Stimulated activated CD4-positive, alpha-beta T cell treated with anti-CD3 and anti-CD28 coated beads, Interleukin-12 subunit alpha, Interleukin-12 subunit beta, amount 100 ng/mL, for 4 hours (primary cell): ENCODE measurements around the gene MATN1.

Source experiments
- DNase-seq: peaks from one replicate; pipeline ENCODE4 v3.0.0-alpha.2; 2020

Gene MATN1

GRCh38 chr1:30678209-30678608 is 45.2 kb downstream of the MATN1 start:
- no peak for DNase-seq

DNA sequence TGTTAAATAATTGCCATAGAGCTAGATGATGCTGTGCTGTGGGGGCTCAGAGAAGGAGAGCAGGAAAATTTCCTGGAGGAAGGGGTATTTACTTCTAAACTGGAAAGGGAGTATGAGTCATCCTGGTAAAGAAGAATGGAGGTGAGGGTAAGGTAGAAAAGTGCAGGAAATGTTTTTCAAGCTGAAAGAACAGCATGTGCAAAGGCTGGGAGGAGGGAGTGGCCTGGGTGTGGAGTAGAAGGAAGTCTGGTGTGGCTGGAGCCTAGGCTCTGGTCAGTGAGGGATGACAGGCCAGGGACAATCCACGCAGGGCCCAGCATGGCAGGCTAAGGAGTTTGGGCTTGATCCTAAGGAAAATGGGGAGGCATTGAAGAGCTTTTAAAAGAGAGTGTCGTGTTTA is 45.9 kb downstream of the MATN1 start:
- DNase-seq: no peak

- no peak for DNase-seq
These were observed 47.6 kb downstream of the MATN1 start for GRCh38 chr1:30675761-30676160.

- DNase-seq: no peak
These were observed 48.1 kb downstream of the MATN1 start for GRCh38 chr1:30675289-30675688.

- DNase-seq: no peak
These were observed 50.0 kb downstream of the MATN1 start for GRCh38 chr1:30673395-30673794.

DNA sequence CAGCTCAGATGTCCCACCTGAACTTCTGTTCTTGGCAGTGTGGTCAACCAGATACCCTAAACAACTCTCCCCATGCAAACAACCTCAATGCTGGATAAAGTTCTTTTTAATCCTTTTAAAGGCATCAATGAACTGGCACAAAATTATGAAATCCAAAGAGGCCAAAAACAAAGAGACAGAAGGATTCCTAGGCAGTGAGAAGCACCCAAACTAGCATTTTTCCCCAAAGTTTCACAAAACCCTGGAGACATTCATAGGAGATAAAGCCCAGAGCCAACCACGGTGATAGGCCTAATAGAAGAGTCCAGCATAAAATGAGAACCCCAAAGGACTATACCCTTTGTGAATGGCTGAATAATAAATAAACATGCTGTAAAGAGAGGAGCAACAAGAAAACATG is 50.7 kb downstream of the MATN1 start:
- no peak for DNase-seq

DNA sequence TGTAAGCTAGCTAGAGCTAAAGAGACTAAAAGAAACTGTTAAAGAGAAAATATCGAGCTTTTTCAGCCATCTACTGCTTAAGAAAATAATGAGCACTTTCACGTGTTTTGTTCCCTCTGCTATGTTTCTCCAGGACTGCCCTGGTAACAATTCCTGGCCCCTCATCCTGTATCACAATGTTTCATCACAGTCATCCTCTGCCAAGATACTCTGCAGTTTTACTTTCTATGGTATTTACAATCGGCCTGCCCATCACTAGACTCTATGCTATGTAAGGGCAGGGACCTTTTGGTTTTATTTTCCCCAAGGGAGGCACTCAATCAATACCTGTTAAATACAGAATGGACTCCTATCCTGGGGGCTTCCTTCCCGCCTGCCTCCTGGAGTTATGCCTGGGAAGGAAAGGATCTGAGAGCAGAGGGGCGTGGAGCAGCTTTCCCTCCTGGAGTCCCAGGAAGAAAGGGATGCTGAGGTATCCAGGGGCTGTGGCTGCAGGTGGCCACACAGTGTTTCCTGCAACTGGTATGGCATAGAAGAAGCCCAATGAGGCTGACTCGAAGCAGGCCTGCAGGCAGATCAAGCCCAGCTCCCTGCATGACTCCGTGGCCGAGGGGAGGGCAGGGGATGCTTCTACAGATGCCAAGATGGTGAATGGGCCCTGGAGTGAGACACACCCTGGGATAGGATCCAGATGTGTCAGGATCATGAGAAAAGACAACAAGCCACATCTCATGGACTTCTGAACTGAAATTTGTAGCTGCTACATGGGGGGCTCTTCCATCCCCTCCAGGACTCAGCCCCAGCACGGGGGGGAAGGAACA is 52.9 kb downstream of the MATN1 start:
- no peak for DNase-seq

GRCh38 chr1:30668546-30669327 is 54.6 kb downstream of the MATN1 start:
- DNase-seq: no peak

DNA sequence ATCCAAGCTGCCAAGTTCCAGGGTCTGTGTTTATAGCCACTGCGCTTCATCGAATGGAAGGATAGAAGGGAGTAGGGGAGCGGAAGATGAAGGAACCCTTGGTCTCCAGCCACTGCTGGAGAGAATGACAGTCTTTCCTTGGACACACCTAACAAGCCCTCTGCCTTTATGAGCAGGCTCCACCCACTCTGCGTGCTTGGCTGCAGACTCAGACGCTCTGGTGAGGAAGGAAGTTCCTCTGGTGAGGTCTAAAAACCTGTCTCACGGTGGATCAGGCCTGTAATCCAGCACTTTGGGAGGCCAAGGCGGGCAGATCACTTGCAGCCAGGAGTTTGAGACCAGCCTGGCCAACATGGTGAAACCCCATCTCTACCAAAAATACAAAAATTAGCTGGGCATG is 55.4 kb downstream of the MATN1 start:
- no peak for DNase-seq

DNA sequence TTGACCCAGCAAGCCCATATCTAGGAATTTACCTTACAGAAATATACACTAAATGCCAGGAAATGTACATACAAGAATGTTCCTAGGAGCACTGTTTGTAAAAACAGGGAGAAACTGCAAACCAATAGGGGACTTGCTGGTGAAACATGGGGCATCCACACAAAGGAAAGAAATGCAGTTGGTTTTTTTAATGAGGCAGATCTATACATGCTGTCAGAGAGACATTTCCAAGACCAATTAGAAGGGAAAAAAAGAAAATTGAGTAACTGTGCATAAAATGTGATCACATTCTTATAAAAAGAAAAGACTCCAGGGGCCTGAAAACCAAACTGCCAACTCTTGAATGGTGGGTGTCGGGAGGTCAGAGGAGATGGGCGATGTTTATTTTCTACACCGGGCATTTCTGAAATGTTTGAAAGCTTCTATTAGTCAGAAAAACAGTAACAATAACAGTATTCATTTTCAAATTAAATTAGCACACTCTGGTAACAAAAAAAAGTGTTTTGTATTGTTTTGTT is 56.6 kb downstream of the MATN1 start:
- no peak for DNase-seq

DNA sequence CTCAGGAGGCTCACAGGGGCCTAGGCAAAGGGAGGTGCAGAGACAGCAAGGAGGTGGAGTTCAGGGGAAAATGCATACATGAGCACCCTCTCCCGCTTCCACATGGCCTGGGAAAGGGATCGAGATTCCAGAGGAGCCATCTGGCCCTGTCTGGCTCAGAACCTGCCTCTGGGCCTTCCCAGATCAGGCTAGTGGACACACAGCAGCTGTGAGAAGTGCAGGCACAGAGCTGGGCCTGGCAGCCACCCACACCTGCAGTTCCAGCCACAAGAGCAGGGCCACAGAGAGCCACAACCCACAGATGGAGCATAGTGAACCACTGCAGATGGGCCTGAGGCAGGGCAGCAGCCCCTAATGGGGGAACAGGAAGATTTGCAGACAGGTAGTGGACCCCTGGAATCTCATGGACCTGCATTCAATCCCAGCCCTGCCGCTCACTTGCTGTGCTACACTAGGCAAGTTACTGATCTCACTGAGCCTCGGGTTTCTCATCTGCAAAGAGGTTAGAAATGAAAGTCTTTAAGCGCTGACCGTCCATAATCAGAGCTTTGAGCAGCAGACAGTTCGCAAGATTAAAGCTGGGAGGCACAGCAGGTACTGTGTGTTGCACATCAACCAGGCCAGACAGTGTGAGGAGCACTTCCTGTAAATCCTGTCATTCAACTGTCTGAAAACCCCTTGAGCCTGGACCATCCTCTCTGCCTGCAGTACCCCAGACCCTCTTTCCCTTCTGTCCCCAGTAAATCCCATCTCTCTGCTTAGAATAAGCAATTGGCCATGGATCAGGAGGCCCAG is 58.0 kb downstream of the MATN1 start:
- no peak for DNase-seq

DNA sequence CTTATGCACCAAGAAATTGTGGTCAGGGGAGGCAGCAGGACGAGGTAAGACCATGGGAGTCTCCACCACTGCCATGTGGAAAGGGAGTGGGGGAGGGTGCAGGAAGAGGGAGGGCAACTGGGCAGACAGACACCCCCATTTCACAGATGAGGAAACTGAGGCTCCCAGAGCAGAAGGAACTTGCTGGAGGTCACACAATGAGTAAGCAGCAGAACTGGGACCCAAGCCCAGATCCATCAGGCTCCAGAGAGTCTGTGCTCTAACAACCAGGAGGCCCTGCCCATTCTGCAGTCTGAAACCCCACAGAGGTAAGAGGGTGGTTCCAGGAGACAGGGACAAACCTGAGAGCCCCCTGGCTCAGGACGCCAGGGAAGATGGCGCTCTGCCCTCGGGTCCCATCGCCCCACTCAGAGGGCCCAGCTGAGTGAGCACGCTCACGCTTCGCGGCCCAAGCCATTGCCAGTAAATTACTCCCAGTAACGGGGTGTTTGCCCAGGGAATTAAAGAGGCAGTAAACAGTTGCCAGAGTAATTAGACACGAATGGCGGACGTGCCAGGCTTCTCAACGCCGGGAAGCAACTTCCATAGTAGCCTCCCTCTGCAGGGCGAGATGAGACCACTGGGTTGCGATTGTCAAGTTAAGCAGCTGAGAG is 59.2 kb downstream of the MATN1 start:
- no peak for DNase-seq

DNA sequence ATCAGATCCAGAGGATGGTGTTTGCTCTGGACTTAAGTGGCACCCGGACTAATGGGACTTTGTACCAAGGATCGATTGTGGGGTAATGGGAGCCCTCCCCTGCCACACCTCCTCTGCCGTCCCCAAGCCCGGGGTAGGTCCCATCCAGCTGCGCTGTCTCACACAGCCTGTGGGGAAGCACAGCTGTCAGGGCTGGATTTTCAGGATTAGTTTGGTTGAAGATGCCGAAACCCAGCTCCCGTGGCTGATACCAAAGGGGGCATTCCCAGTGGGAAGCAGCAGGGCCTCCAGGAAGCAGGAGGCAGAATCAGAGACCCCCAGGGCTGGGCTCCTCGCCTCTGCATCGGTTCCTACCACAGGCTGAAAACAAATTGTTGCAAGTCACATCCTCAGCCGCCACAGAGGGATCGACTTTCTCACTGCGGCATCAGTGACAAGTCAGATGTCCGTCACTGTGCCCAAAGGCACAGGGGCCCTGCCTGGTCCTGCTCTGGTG is 59.7 kb downstream of the MATN1 start:
- DNase-seq: no peak

DNA sequence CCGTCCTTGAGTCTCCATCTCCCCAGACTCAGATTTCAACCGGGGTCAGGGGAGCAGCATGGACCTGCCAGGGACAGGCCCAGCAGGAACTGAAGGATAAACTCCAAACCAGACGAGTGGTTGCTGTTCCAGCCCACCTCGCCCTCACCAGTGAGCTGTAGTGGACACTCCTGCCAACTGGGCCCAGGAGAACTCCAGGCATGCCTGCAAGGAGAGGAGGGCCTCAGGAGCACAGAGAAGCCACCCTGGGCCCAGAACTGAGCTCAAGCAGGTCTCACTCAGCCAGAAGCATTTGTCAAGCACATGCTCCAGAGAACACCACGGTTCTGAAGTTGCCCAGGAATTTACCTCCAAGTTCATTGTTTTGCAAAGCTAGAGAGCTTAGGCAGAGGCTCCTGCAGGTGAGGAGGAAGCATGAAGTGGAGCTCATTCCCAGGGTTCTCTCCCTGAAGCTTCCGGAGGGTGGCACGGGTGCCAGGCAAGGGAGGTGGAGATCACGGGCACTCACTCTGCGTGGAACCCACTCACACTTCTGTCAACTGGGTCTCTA is 61.0 kb downstream of the MATN1 start:
- DNase-seq: no peak

- no peak for DNase-seq
These were observed 62.1 kb downstream of the MATN1 start for GRCh38 chr1:30661311-30661710.
